Measurements from ENCODE around the gene BPI.
A peak's percentile ranks its signal among the peaks of the same experiment; 100 is the strongest.
"Not testable (repeated sequence)": the region's sequence is repeated elsewhere in the genome, so short reads cannot be mapped to it uniquely, and the experiment has no call there.

BPI gene

GRCh38 chr20:38306379-38306778 lies 2.4 kb downstream of the BPI start:
- DNase-seq: no peak

GRCh38 chr20:38307371-38308046 lies 3.6 kb downstream of the BPI start:
- DNase-seq: no peak

- no peak for DNase-seq
These were observed 4.1 kb downstream of the BPI start for GRCh38 chr20:38308047-38308438.

- no peak for DNase-seq
These were observed 4.5 kb downstream of the BPI start for GRCh38 chr20:38308447-38308846.

- DNase-seq: no peak
These were observed 7.1 kb downstream of the BPI start for GRCh38 chr20:38311091-38311490.

GRCh38 chr20:38311491-38311890 lies 7.5 kb downstream of the BPI start:
- no peak for DNase-seq

- no peak for DNase-seq
These were observed 9.7 kb downstream of the BPI start for GRCh38 chr20:38313676-38314075.

- not testable (repeated sequence) for DNase-seq
These were observed 10.4 kb downstream of the BPI start for GRCh38 chr20:38314350-38314749.

GRCh38 chr20:38315290-38315966 lies 11.5 kb downstream of the BPI start:
- DNase-seq: no peak

GRCh38 chr20:38316341-38316740 lies 12.4 kb downstream of the BPI start:
- DNase-seq: no peak

- no peak for DNase-seq
These were observed 13.5 kb downstream of the BPI start for GRCh38 chr20:38317422-38317821.

GRCh38 chr20:38320221-38320620 lies 16.3 kb downstream of the BPI start:
- no peak for DNase-seq

- DNase-seq: no peak
These were observed 18.1 kb downstream of the BPI start for GRCh38 chr20:38321959-38322598.

- DNase-seq: no peak
These were observed 20.2 kb downstream of the BPI start for GRCh38 chr20:38324159-38324558.

- DNase-seq: no peak
These were observed 21.2 kb downstream of the BPI start for GRCh38 chr20:38325167-38325566.

GRCh38 chr20:38325905-38326304 lies 21.9 kb downstream of the BPI start:
- no peak for DNase-seq

GRCh38 chr20:38326309-38326708 lies 22.4 kb downstream of the BPI start:
- no peak for DNase-seq

GRCh38 chr20:38330638-38331037 lies 26.7 kb downstream of the BPI start:
- no peak for DNase-seq

GRCh38 chr20:38331245-38331644 lies 27.3 kb downstream of the BPI start:
- no peak for DNase-seq

GRCh38 chr20:38331814-38332213 lies 27.9 kb downstream of the BPI start:
- no peak for DNase-seq

- no peak for DNase-seq
These were observed 30.1 kb downstream of the BPI start for GRCh38 chr20:38334016-38334415.

GRCh38 chr20:38336726-38337125 lies 32.8 kb downstream of the BPI start:
- DNase-seq: no peak

GRCh38 chr20:38337561-38338140 lies 33.7 kb downstream of the BPI start:
- DNase-seq: peak; percentile 12

All from activated CD4-positive, alpha-beta T cell treated with anti-CD3 and anti-CD28 coated beads, Interleukin-2, amount 50 U/mL, for 16 hours (primary cell).